HL-60/S4 treated with retinoic acid at 250 ng/mL for 4 days and 3 days (cell line): ENCODE measurements around the gene B3GALT6.

Source experiments
- in situ Hi-C: fragments of 300-500 bp; cut with MboI; formaldehyde crosslinking; loops from 2 replicates; pipeline ENCODE4 v1.7.0; 2022; ENCODE audit warnings: low sequenced_read_pairs

B3GALT6 gene

GRCh38 chr1:1230656-1231399 is 1.2 kb upstream of the B3GALT6 start:
- in situ Hi-C loops: loop anchor here (25.0 kb wide), 1 partner anchor 94 kb away; no protein-coding TSS in a partner anchor

GRCh38 chr1:1231400-1232207 is 433 bp upstream of the B3GALT6 start, which contains the start of gene SDF4:
Gene SDF4, minus strand, starts transcription at chr1:1232001. Its CDS starts 3,229 bp downstream, at chr1:1228772.
- in situ Hi-C loops: loop anchor here (25.0 kb wide), 1 partner anchor 94 kb away; no protein-coding TSS in a partner anchor

GRCh38 chr1:1232796-1233566 is 944 bp downstream of the B3GALT6 start:
- in situ Hi-C loops: loop anchor here (25.0 kb wide), 1 partner anchor 96 kb away; no protein-coding TSS in a partner anchor

- in situ Hi-C loops: loop anchor here (25.0 kb wide), 1 partner anchor 96 kb away; no protein-coding TSS in a partner anchor
Measured at GRCh38 chr1:1233567-1233892, 1.5 kb downstream of the B3GALT6 start.

- in situ Hi-C loops: loop anchor here (25.0 kb wide), 1 partner anchor 97 kb away; no protein-coding TSS in a partner anchor
Measured at GRCh38 chr1:1234180-1234808, 2.3 kb downstream of the B3GALT6 start.

DNA sequence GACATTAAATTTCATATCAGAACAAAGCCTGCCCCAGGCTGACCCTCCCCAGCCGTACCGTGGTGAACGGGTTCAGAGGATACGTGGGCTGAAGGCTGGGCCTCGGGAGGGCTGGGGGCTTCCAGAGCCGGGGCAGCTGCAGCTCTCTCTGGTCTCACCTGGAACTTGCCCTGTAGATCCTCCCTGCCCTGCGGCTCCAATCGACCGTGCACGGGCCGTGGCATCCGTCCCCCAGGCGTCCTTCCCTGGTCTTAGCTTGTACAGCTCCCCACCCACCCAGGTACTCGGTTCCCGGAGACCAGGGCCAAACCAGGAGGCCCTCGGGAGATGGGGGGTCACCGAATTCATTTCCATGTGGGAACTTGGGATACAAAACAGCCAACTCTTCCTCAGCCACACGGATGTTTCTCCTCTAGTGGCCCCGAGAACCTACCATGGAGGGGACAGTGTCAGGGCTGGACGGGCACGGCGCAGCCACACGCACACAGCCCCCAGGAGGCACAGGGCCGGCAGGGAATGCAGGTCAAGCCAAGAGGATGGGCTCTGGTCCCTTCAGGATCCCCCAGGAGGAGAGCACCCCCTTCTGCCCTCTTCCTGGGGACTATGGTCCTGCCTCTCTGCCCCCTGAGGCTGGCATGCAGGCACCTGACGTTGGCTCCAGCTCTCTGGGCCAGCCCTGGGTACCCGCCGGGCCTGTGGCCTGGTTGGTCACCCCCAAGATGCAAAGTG is 3.1 kb downstream of the B3GALT6 start:
- in situ Hi-C loops: loop anchor here (25.0 kb wide), 1 partner anchor 98 kb away; no protein-coding TSS in a partner anchor

DNA sequence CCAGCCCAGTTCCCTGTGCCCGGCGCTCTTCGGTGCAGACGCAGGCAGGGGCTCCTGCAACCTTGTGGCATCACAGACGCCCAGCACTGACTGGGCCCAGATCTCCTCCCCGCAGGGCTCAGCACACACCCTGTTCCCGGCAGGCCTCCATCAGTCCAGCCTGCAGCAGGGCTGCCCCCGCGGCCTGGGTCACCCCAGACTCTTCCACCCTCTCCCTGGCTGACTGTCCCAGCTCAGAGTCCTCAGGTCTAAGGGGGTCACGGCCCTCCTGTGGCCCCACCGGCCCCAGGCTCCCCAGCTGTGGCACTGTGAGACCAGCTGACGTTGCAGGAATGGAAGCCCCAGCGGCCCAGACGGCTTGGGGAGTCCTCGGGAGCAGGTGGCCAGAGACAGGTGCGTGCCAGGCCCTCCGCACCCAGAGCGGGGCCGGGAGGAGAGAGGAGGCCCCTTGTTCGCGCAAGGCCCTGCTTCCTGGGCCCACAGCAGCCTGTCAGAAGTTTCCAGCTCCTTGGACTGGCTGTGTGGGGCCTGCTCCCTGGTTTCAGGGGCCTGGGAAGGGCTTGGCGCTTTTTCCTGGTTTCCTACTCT is 4.2 kb downstream of the B3GALT6 start:
- in situ Hi-C loops: loop anchor here (25.0 kb wide), 1 partner anchor 99 kb away; no protein-coding TSS in a partner anchor

DNA sequence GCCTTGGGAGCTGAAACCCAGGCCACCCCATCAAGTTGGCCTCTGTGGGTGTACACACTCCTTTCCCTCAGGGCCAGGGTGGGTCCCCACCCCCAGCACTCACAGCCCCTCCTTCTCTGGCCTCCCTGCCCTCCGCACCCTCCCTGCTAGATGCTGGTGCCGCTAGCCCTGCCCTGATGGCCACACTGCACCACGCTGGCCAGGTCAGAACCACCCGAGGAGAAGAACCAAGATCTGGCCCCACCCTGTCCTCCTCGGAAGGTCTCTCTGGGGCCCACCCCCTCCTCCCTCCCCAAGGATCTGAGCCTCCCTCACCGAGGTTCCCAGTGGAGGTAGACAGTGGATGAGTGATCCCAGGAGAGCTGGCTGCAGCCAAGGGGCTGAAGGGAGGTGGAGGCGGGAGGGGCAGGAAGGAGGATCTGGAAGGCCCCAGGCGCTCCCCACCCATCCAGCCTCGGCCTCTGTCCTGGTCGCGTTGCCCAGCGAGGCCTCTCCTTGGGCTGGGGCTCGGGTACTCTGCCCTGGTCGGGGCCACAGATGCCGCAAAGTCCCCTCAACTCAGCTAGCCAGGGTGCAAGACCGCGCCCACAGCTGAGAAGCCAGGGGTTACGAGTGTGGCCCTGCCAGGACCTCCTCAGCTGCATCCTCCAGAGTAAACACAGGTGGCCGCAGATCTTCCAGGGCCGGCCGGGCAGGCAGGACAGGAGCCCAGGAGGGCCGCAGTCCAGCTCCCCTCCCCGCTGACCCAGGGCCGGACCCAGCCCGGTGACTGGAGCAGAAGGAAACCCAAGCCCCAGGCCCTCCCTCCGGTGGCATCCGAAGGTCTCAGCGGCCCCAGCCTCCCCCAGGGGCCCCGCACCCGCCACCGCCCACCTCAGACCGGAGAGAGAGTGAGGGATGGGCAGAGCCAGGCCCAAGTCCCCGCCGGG is 5.2 kb downstream of the B3GALT6 start:
- in situ Hi-C loops: loop anchor here (25.0 kb wide), 1 partner anchor 100 kb away; no protein-coding TSS in a partner anchor

- in situ Hi-C loops: loop anchor here (25.0 kb wide), 1 partner anchor 101 kb away; no protein-coding TSS in a partner anchor
Measured at GRCh38 chr1:1237874-1238701, 6.1 kb downstream of the B3GALT6 start.

DNA sequence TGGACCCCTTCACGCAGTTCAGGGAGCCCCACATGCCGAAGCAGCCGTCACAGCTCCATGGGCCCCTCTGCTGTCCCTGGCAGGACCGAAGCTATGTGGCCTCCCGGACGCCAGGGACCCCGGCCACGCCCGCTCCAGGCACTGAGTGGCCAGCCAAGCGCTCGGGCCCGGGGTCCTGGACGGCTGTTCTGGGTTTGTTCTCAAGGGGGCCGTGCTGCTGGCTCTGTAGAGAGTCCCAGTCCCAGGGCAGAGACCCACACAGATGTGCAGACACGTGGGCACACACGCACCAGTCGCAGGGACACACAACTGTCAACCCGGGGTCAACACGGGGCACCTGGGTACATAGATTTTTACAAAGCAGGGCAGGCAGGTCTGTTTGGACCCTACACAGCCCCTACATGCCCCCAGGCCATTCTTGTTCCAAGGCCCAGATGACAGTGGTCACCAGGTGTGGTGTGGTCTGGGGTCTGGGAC is 6.7 kb downstream of the B3GALT6 start:
- in situ Hi-C loops: loop anchor here (25.0 kb wide), 1 partner anchor 101 kb away; no protein-coding TSS in a partner anchor

- in situ Hi-C loops: loop anchor here (25.0 kb wide), 1 partner anchor 102 kb away; no protein-coding TSS in a partner anchor
Measured at GRCh38 chr1:1239227-1239613, 7.2 kb downstream of the B3GALT6 start.

DNA sequence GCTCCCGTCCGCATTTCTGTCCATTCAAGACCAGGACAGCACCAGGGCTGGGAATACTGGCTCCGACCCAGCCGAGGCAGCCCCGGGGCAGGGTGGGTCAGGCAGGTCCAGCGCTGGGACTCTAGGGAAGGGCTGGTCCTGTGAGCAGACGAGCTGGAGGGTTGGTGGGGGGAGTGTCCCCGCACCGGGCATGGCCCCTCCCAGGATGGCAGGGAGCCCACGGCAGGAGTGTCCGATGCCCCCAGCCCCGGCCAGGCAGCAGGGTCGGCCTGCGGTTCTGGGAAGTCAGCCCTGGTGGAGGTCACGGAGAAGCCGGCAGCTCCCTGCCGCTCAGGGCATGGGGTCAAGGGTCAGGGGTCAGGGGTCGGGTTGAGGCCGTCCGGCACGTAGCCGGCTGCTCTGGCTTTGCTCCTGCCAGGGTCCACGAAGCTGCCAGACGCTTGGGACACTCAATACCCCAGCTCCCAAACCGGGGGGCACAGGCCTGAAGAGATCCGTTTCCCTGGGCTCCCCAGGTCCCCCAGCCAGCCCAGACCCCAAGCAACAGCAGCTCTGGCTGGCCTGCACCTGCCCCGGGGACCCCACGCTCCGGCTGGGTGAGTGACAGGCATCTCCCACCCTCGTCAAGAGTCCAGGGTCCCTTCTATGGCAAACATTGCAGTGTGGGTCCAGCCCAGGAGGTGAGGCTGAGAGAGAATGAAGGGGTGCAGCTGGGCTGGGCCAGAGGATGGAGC is 7.7 kb downstream of the B3GALT6 start:
- in situ Hi-C loops: loop anchor here (25.0 kb wide), 1 partner anchor 102 kb away; no protein-coding TSS in a partner anchor

DNA sequence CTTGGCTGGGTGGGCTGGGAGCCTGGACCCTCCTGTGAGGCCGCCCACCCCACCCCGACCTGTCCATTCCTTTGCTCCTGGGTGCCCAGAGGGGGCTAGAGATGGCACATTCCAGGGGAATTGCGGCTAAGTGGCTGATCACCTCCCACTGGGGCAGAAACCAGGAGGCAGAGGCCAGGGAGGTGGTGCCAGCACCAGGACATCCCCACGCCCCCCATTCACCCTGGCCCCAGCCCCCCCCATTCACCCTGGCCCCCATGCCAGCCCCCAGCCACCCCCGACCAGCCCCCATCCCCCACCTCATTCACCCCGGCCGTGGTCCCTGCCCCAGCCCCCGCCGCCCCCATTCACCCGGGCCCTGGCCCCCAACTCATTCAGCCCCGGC is 8.3 kb downstream of the B3GALT6 start:
- in situ Hi-C loops: loop anchor here (25.0 kb wide), 1 partner anchor 103 kb away; no protein-coding TSS in a partner anchor

DNA sequence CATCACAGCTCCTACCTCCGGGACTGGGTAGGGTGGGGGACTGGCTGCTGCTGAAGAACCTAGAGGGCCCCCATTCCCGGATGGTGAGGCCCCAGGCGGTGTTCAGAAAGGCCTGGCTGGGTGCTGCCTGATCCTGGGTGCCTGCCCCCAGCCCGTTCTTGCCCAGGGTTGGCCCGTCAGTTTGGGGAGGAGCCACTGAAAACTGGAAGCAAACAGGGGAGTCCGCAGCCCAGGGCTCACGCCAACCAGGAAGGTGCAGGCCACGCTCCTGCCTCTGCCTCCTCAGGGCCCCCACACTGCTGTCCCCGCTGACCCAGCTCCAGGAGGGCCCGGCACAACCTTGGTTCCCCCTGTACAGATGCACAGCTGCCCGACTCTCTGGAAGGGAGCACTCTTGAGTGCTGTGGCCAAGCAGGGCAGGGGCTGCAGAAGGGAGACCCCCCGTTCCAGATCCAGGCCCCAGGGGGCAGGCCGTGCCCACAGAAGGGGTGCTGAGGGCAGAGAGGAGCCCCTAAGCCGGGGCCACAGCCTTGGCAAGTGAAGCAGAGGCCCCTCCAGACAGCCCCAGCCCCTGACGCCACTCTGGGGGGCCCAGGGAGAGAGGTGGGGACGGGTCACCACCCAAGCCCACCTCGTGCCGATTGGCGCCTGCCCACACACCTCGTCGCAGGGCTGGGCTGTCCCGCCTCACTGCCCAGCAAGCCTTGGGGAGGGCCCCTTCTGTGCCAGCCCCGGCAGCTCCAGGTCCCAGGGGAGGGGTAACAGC is 9.0 kb downstream of the B3GALT6 start:
- in situ Hi-C loops: loop anchor here (25.0 kb wide), 1 partner anchor 104 kb away; no protein-coding TSS in a partner anchor

- in situ Hi-C loops: loop anchor here (25.0 kb wide), 1 partner anchor 104 kb away; no protein-coding TSS in a partner anchor
Measured at GRCh38 chr1:1241588-1242219, 9.7 kb downstream of the B3GALT6 start.
